Tracheal epithelial cell (primary cell): Measurements from ENCODE around the gene PLPPR2. TPM values are rescaled to one million over a fixed set of nuclear protein-coding genes. Genes with fewer than 3 reads are reported as not detected.

ENCODE experiments used
- total RNA-seq: library from RNA; depleted of rRNA; stranded (reverse); fragments of >200 nt; gene quantifications from 2 replicates; pipeline ENCODE4 v1.2.1, GENCODE V29; 2014

PLPPR2 gene, protein sequence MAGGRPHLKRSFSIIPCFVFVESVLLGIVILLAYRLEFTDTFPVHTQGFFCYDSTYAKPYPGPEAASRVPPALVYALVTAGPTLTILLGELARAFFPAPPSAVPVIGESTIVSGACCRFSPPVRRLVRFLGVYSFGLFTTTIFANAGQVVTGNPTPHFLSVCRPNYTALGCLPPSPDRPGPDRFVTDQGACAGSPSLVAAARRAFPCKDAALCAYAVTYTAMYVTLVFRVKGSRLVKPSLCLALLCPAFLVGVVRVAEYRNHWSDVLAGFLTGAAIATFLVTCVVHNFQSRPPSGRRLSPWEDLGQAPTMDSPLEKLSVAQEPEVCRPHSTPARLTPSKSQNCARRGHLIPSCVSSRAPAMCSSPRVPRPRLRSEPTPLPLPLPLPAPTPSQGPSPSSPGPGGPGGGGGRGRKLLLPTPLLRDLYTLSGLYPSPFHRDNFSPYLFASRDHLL
- 4.1 and 5.3 TPM in 2 replicates for total RNA-seq

DNA sequence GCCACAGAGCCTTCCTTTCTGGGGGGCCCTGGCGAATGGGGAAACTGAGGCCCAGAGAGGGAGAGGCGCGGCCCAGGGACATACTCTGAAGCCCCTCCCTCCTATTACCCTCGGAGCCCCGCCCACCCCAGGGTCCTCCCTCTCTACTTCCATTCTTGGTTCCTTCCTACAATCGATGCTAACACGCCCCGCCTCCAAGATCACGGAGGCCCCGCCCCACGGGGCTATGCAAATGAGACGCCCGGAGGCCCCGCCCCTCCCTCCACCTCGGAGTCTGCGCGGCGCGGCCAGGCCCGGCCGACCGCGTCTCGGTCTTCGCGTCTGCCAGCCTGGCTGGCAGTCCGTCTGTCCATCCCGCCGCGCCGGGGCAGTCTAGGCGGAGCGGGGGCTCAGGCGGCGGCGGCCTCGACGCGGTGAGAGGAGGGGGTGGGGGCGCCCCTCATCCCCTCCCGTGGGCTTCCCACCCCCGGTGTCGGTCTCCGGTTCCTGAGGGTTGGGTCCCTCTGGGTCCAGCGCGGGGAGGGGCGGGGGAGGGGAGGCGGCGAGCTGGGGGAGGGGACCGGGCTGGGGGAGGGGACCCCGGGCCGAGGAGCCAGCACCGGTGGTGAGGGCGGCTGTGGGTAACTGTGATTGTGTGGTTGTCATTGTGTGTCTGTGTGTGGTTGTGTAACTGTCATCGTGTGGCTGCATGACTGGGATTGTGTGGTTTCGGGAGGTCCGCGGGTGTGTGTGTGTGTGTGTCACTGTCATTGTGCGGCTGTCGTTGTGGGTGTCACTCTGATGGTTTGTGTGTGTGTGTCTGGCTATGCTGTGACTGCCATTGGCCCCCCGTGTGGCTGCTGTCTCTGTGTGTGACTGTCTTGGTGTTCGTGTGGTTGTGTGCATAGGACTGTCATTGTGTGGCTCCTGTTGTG, at the start of gene PLPPR2:
PLPPR2 (plus strand) TSS at position 273 of the 914 bp plus-strand sequence. CDS start 2,242 bp downstream, outside the sequence.

DNA sequence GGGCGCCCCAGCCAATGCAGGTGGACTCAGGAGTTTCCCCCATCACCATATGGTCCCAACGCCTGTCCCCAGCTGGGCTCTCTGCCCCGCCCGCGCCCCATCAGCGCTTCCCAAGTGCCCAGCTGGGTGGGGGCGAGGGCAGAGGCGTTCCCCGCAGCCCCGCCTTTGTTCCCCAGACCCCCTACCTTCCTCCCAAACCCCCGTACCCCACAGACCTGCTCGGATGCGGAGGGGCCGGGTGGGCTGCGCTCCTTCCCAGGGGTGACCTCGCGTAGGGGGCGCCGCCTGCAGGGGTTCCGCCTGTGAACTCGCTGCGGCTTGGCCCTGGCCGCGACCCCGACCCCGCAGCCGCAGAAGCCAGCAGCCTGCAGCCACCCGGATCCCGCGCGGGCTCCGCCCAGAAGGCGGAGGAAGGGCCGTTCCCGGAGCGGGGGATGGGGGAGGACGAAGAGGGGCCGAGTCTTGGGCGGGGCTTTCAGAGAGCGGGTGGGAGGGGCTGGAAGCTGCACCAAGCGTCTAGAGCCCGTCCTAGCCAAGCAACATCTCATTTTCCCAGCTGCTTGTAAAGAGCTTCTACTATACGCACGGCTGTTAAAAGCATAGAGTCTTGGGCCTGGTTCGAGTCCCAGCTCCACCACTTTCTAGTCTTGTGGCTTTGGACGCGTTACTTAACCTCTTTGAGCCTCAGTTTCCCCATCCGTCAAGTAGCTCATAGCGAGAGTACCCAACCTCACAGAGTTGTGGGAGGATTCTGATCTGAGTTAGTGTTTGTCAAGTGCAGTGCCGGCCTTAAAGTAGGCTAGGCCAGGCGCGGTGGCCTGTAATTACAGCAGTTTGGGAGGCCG, 15.8 kb upstream of the PLPPR2 start, which contains the start of gene RAB3D:
RAB3D (minus strand) TSS at position 404 of the 845 bp plus-strand sequence. CDS start 2,258 bp downstream, outside the sequence.

DNA sequence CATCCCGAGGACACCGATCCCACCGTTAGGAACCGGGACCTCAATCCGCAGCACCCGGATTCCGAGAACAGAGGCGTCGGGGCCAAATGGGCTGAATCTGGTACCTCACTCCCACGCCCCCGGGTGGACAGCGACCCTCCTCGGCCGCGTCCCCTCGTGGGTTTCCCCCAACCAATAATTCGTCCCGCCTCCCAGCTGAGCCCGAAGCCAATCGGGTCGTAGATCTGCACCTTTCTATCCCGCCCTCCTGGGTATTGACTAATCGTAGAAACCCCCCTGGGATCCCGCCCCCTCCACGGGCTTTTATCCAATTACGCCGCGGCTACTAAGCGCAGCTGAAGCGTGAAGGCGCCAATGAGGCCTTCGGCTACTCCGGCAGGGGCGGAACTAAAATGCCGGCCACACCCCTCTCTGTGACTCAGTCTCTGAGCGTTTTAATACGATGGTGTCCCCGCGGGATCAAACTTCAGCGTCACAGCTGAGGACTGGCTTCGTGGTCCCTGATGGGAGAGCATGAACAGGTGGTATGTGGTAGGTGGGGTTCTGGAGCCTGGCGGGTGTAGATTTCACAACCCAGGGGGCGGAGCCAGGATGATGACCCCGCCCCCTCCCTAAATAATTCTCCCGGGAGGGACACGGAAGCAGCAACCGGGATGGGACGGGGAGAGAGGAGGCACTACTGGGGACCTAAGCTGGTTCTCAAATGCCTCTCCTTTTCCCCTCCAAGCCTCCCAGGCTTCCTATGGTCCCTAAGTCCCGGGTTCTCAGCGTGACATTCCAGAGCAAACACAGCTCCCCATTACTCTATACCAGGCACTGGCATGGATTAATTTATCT, 8.9 kb upstream of the PLPPR2 start, which contains the start of the genes CCDC159 and TMEM205:
CCDC159 (plus strand) TSS at position 416 of the 837 bp plus-strand sequence; CDS start at position 504, 88 bp downstream.
TMEM205 (minus strand) TSS at position 165 of the 837 bp plus-strand sequence. CDS start 649 bp downstream, outside the sequence.

DNA sequence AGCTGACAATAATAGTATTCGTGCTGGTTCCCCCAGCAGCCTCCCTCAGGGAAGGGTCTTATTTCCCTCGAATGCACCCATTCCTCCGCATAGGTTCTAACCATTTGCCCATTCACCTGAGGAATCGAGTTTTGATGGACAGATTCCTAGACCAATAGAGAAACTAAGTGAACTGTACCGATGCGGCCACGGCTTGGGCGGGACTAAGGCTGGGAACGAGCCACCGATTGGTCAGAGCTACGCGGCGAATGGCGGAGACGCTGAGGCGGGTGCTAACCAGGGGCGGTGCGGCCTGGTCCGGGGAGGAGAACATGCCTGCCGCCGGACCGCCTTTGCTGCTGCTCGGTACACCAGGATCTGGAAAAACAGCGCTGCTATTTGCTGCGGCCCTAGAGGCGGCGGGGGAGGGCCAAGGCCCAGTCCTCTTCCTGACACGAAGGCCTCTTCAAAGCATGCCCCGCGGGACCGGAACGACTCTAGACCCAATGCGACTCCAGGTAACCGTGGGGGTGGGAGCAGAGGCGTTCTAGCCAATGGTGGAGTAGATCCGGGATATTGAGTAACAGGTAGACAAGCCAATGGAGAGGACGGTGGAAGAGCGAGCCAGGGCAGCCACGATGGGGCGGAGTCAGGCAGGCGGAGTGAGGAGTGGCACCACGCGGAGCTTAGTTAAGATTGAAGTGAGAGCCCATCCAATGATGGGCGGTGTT, 19.4 kb downstream of the PLPPR2 start, which contains the start of gene SWSAP1:
SWSAP1 (plus strand) TSS at position 234 of the 710 bp plus-strand sequence; CDS start at position 249, 15 bp downstream.

Other genes starting within 250 kb of the PLPPR2 start
- 0.64 and 4.8 TPM in 2 replicates for gene SPC24, start 199.7 kb upstream of the PLPPR2 start, total RNA-seq
- gene KANK2, start 157.9 kb upstream of the PLPPR2 start, total RNA-seq = 13.0 and 21.7 TPM in 2 replicates
- not detected in 2 replicates for gene ANGPTL8, start 115.8 kb upstream of the PLPPR2 start, total RNA-seq
- gene DOCK6, start 92.9 kb upstream of the PLPPR2 start, total RNA-seq = 16.4 and 16.6 TPM in 2 replicates
- gene TSPAN16, start 59.3 kb upstream of the PLPPR2 start, total RNA-seq = not detected in 2 replicates
- gene RAB3D, start 15.8 kb upstream of the PLPPR2 start, total RNA-seq = 38.8 and 42.9 TPM in 2 replicates
- gene TMEM205, start 9.2 kb upstream of the PLPPR2 start, total RNA-seq = 128 and 178 TPM in 2 replicates
- 6.7 and 8.1 TPM in 2 replicates for gene CCDC159, start 8.9 kb upstream of the PLPPR2 start, total RNA-seq
- gene SWSAP1, start 19.2 kb downstream of the PLPPR2 start, total RNA-seq = 0.21 and 0.72 TPM in 2 replicates
- gene EPOR, start 28.9 kb downstream of the PLPPR2 start, total RNA-seq = 0.85 and 0.96 TPM in 2 replicates
- gene RGL3, start 63.9 kb downstream of the PLPPR2 start, total RNA-seq = 1.4 TPM in 1 of 2 replicates, not detected in the other
- gene ODAD3, start 79.7 kb downstream of the PLPPR2 start, total RNA-seq = under 0.01 TPM in 1 of 2 replicates, not detected in the other
- 107 TPM in 2 replicates for gene PRKCSH, start 80.2 kb downstream of the PLPPR2 start, total RNA-seq
- not detected in 2 replicates for gene ELAVL3, start 125.6 kb downstream of the PLPPR2 start, total RNA-seq
- 6.6 and 11.1 TPM in 2 replicates for gene ZNF653, start 150.4 kb downstream of the PLPPR2 start, total RNA-seq
- 41.2 and 71.0 TPM in 2 replicates for gene ECSIT, start 173.7 kb downstream of the PLPPR2 start, total RNA-seq
- gene CNN1, start 183.4 kb downstream of the PLPPR2 start, total RNA-seq = 1.7 TPM in 1 of 2 replicates, not detected in the other
- gene ELOF1, start 203.8 kb downstream of the PLPPR2 start, total RNA-seq = 27.1 and 28.9 TPM in 2 replicates
- 46.7 and 66.5 TPM in 2 replicates for gene ACP5, start 222.2 kb downstream of the PLPPR2 start, total RNA-seq
- gene ZNF627, start 242.1 kb downstream of the PLPPR2 start, total RNA-seq = 22.6 and 24.6 TPM in 2 replicates